K562 (cell line): ENCODE data around the gene PRKAR2B. TPM values are rescaled to one million over a fixed set of nuclear protein-coding genes. Genes with fewer than 3 reads are reported as not detected.

Experiments used
- ARID2 ChIP-seq: fragments of 450-650 bp; IDR thresholded peaks from 2 replicates; pipeline ENCODE4 v1.6.1; 2017; ENCODE audit warnings: antibody characterized with exemption, mild to moderate bottlenecking
- ASH1L ChIP-seq: fragments of 450-650 bp; IDR thresholded peaks from 2 replicates; pipeline ENCODE4 v1.6.1; 2018; ENCODE audit warnings: borderline replicate concordance, mild to moderate bottlenecking, low read depth; ENCODE audit not compliant: partially characterized antibody
- C11orf30 ChIP-seq: fragments of 450-650 bp; IDR thresholded peaks from 2 replicates; pipeline ENCODE4 v1.6.1; 2016; ENCODE audit warnings: low read depth, mild to moderate bottlenecking
- HIVEP1 ChIP-seq: fragments of 250-450 bp; sonication (Bioruptor Pico); IDR thresholded peaks from 2 replicates; pipeline ENCODE4 v1.4.0; 2020; ENCODE audit warnings: mild to moderate bottlenecking
- HMG20A ChIP-seq: fragments of 450-650 bp; formaldehyde crosslinking; conservative IDR thresholded peaks from 2 replicates; pipeline ENCODE4 v1.4.0; 2020; ENCODE audit warnings: mild to moderate bottlenecking, mixed read lengths
- KDM2B ChIP-seq: fragments of 250-450 bp; sonication (Bioruptor Pico); IDR thresholded peaks from 2 replicates; pipeline ENCODE4 v1.8.0; 2021; ENCODE audit warnings: mild to moderate bottlenecking, moderate library complexity
- KHSRP ChIP-seq: fragments of 450-650 bp; IDR thresholded peaks from 2 replicates; pipeline ENCODE4 v1.6.1; 2017
- RBM34 ChIP-seq: fragments of 200-400 bp; formaldehyde crosslinking; IDR thresholded peaks from 2 replicates; pipeline ENCODE4 v1.6.1; 2018; ENCODE audit warnings: low read length, borderline replicate concordance; ENCODE audit not compliant: insufficient read depth
- SMAD1 ChIP-seq: fragments of 150-350 bp; IDR thresholded peaks from 2 replicates; pipeline ENCODE4 v1.6.1; 2014; ENCODE audit warnings: low read length, low read depth; ENCODE audit not compliant: partially characterized antibody
- SMAD2 ChIP-seq: fragments of 150-350 bp; IDR thresholded peaks from 2 replicates; pipeline ENCODE4 v1.6.1; 2014; ENCODE audit warnings: low read depth, mild to moderate bottlenecking, low read length
- SMAD3 ChIP-seq: fragments of 450-650 bp; formaldehyde crosslinking; conservative IDR thresholded peaks from 2 replicates; pipeline ENCODE4 v1.4.0; 2020; ENCODE audit warnings: mild to moderate bottlenecking
- SNRNP70 ChIP-seq: fragments of 200-400 bp; formaldehyde crosslinking; optimal IDR thresholded peaks from 2 replicates; pipeline ENCODE3; 2017; ENCODE audit warnings: low read depth, low read length
- THRAP3 ChIP-seq: fragments of 450-650 bp; IDR thresholded peaks from 2 replicates; pipeline ENCODE4 v1.6.1; 2016; ENCODE audit warnings: mild to moderate bottlenecking, inconsistent platforms, borderline replicate concordance
- U2AF1 ChIP-seq: fragments of 200-400 bp; formaldehyde crosslinking; optimal IDR thresholded peaks from 2 replicates; pipeline ENCODE3; 2017; ENCODE audit warnings: mild to moderate bottlenecking, low read depth, low read length, moderate library complexity
- ZNF239 ChIP-seq: fragments of 250-450 bp; sonication (Bioruptor Pico); IDR thresholded peaks from 2 replicates; pipeline ENCODE4 v1.4.0; 2020; ENCODE audit warnings: mild to moderate bottlenecking
- ZNF707 ChIP-seq: fragments of 250-450 bp; sonication (Bioruptor Pico); conservative IDR thresholded peaks from 2 replicates; pipeline ENCODE4 v1.8.0; 2022; ENCODE audit warnings: inconsistent platforms, mild to moderate bottlenecking, moderate library complexity
- polyA plus RNA-seq, 8 experiments: library from polyadenylated mRNA; depleted of rRNA in 4 of 8; stranded (reverse) in 5 of 8; unstranded in 3 of 8; fragments of >200 nt; fragmentation: Nextera tagmentation in 2 of 8; fragmentation: Illumina TruSeq in 1 of 8; extraction: Ambion mirVana in 2 of 8; extraction: Trizol in 1 of 8; gene quantifications; 2 replicates each; pipeline versions ENCODE4 v1.2.1 to v1.2.3, GENCODE V29; 2011 to 2014; ENCODE audit warnings: inconsistent platforms in 1 of 8, missing spikeins in 1 of 8
- total RNA-seq, 7 experiments: library from RNA; depleted of rRNA in 6 of 7; stranded (reverse); fragments of >200 nt in 6 of 7; fragmentation: Illumina TruSeq in 2 of 7; extraction: Trizol in 2 of 7; gene quantifications; 2 replicates each; pipeline versions ENCODE4 v1.2.1 to v1.2.3, GENCODE V29; 2011 to 2021; ENCODE audit warnings: low replicate concordance in 1 of 7
- TF ChIP-seq, protein P1 (sequence below), 2 experiments: fragments of 450-650 bp; conservative IDR thresholded peaks; 2 replicates each; pipeline ENCODE4 v1.6.1; 2017; ENCODE audit warnings: mild to moderate bottlenecking in 2 of 2, moderate library complexity in 2 of 2
- TF ChIP-seq, protein P2 (sequence below): fragments of 450-650 bp; conservative IDR thresholded peaks from 2 replicates; pipeline ENCODE4 v1.6.1; 2016; ENCODE audit warnings: missing genetic modification characterization, low read depth, mild to moderate bottlenecking, missing compliant biosample characterization, moderate library complexity
- TF ChIP-seq, protein P3 (sequence below): sonication (generic); formaldehyde crosslinking; IDR thresholded peaks from 2 replicates; pipeline ENCODE4 v1.8.0; 2023; ENCODE audit warnings: missing genetic modification reagents, mild to moderate bottlenecking, borderline replicate concordance

The PRKAR2B gene
- total and polyA plus RNA-seq, 9 of the 15 experiments (the other 6 are each of a cell fraction or from before 2014, with no cell fraction given), result 59.0 to 173 (median 129) TPM

DNA sequence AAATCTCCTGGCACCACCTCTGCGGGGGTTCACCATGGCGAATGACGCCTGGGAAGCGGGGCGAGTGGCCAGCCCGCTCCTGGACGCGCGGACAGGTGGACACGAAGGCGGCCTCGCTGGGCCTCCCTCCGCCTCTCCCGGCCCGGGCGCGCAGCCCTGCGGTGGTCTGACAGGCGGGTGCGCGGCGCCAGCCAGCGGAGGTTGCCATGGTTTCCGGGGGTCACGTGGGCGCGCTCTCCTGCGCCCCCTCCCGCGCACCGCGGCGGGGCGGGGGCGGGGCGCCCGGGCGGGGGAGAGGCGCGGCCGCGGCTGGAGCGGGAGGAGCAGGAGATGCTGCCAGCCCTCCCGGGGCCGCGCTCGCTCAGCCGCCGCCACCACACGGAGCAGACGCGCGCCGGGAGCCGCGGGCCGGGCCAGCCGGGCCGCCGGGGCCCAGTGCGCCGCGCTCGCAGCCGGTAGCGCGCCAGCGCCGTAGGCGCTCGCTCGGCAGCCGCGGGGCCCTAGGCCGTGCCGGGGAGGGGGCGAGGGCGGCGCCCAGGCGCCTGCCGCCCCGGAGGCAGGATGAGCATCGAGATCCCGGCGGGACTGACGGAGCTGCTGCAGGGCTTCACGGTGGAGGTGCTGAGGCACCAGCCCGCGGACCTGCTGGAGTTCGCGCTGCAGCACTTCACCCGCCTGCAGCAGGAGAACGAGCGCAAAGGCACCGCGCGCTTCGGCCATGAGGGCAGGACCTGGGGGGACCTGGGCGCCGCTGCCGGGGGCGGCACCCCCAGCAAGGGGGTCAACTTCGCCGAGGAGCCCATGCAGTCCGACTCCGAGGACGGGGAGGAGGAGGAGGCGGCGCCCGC, at the start of gene PRKAR2B (continued):
- no peak for TF ChIP-seq C11orf30
- no peak for TF ChIP-seq THRAP3
- TF ChIP-seq, protein P1, sequence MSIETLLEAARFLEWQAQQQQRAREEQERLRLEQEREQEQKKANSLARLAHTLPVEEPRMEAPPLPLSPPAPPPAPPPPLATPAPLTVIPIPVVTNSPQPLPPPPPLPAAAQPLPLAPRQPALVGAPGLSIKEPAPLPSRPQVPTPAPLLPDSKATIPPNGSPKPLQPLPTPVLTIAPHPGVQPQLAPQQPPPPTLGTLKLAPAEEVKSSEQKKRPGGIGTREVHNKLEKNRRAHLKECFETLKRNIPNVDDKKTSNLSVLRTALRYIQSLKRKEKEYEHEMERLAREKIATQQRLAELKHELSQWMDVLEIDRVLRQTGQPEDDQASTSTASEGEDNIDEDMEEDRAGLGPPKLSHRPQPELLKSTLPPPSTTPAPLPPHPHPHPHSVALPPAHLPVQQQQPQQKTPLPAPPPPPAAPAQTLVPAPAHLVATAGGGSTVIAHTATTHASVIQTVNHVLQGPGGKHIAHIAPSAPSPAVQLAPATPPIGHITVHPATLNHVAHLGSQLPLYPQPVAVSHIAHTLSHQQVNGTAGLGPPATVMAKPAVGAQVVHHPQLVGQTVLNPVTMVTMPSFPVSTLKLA (conservative IDR thresholded peaks at IDR 0.05), result peak; percentile 66 to 77
- TF ChIP-seq KDM2B (CRISPR knock-in tag), result 0 out of 2 replicates have a peak, but pooled peaks have one; percentile 86
- TF ChIP-seq ZNF239 (CRISPR knock-in tag), result no peak
- TF ChIP-seq SMAD1, result peak; percentile 67
- no peak for TF ChIP-seq KHSRP
- TF ChIP-seq SMAD3, result no peak
- peak; percentile 63; the same call in 1 of the 2 replicates for TF ChIP-seq HIVEP1 (CRISPR knock-in tag)
- TF ChIP-seq, protein P2, sequence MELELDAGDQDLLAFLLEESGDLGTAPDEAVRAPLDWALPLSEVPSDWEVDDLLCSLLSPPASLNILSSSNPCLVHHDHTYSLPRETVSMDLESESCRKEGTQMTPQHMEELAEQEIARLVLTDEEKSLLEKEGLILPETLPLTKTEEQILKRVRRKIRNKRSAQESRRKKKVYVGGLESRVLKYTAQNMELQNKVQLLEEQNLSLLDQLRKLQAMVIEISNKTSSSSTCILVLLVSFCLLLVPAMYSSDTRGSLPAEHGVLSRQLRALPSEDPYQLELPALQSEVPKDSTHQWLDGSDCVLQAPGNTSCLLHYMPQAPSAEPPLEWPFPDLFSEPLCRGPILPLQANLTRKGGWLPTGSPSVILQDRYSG, result 0 out of 2 replicates have a peak, but pooled peaks have one; percentile 4
- no peak for TF ChIP-seq RBM34
- TF ChIP-seq ARID2, result no peak
- TF ChIP-seq SMAD2, result no peak
- no peak for TF ChIP-seq HMG20A
- no peak for TF ChIP-seq ASH1L
- TF ChIP-seq U2AF1, result peak; percentile 63
- TF ChIP-seq ZNF707 (CRISPR knock-in tag), result no peak
- TF ChIP-seq, protein P3, sequence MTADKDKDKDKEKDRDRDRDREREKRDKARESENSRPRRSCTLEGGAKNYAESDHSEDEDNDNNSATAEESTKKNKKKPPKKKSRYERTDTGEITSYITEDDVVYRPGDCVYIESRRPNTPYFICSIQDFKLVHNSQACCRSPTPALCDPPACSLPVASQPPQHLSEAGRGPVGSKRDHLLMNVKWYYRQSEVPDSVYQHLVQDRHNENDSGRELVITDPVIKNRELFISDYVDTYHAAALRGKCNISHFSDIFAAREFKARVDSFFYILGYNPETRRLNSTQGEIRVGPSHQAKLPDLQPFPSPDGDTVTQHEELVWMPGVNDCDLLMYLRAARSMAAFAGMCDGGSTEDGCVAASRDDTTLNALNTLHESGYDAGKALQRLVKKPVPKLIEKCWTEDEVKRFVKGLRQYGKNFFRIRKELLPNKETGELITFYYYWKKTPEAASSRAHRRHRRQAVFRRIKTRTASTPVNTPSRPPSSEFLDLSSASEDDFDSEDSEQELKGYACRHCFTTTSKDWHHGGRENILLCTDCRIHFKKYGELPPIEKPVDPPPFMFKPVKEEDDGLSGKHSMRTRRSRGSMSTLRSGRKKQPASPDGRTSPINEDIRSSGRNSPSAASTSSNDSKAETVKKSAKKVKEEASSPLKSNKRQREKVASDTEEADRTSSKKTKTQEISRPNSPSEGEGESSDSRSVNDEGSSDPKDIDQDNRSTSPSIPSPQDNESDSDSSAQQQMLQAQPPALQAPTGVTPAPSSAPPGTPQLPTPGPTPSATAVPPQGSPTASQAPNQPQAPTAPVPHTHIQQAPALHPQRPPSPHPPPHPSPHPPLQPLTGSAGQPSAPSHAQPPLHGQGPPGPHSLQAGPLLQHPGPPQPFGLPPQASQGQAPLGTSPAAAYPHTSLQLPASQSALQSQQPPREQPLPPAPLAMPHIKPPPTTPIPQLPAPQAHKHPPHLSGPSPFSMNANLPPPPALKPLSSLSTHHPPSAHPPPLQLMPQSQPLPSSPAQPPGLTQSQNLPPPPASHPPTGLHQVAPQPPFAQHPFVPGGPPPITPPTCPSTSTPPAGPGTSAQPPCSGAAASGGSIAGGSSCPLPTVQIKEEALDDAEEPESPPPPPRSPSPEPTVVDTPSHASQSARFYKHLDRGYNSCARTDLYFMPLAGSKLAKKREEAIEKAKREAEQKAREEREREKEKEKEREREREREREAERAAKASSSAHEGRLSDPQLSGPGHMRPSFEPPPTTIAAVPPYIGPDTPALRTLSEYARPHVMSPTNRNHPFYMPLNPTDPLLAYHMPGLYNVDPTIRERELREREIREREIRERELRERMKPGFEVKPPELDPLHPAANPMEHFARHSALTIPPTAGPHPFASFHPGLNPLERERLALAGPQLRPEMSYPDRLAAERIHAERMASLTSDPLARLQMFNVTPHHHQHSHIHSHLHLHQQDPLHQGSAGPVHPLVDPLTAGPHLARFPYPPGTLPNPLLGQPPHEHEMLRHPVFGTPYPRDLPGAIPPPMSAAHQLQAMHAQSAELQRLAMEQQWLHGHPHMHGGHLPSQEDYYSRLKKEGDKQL (CRISPR knock-in tag), result no peak
- TF ChIP-seq SNRNP70, result no peak
